ENCODE results near the gene CLEC16A. TPM values are rescaled to one million over a fixed set of nuclear protein-coding genes. Genes with fewer than 3 reads are reported as not detected.

CLEC16A gene
- total RNA-seq, 1 donor from 2014 or later = 20.9 TPM

DNA sequence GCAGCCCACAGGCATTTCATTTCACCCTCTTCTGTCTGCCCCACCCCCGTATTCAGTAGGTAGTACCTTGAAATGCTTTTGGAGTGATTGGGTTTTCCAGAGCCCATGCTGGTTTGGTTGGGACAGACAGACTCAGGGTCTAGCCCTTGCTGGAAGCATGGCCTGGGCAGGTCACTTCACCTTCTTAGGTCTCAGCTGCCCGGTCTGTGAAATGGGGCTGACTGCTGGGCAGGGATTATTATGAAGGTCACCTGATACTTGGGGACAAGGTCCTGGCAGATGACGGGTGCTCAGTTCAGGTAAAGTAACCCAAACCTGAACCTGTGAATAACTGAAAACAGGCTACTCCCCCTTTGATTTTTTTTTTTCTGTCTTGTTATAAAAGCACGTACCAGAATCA, 116.0 kb downstream of the CLEC16A start:
- DNase-seq (no peak), ATAC-seq (ENCODE audit: poor library complexity) (no peak)
- intact Hi-C loops (cut with DNase I) = no loop called here

DNA sequence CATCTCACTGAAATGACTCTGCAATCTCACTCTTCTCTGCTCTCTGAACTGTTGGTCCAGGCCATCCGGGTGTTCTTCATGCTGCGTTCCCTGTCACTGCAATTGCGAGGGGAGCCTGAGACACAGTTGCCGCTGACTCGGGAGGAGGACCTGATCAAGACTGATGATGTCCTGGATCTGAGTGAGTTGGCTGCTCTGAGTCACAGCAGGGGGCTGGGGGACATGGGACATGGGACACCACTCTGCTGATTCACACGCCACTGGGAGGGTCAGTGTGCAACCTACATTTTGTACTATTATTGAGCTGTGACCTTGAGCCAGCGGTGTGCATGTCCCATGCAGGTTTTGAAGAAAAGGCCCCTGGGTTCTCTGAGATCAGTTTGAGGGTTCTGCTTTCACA, 116.5 kb downstream of the CLEC16A start:
- intact Hi-C loops (cut with DNase I) = no loop called here
- DNase-seq (no peak), ATAC-seq (ENCODE audit: poor library complexity) (no peak)

DNA sequence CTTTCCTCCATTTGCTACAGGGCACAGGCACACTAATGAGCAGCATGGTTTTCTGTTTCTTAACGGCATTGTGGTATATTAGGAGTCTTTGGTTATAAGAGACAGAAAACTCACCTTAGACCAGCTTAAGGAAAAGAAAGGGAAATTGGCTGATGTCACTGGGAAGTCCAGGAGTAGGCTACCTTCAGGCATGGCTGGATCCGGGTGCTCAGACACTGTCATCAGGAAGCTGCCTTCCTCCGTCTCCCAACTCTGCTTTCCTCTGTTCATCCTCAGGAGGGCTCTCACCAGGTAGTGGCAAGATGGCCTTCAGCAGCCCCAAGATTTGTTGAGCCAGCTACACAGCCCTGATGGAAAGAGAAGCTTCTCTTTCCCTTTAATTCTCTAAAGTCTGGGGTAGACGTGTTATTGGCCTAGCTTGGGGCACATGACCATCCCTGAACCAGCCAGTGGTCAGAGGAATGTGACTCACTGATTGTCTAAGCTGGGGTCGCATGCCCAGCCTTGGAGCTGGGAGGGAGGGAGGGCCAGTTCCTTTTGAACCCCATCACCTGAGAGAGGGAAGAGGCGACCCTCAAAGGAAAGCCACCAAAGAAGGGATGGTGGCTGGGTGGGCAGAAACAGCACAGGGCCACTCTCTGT, 117.4 kb downstream of the CLEC16A start:
- intact Hi-C loops (cut with DNase I) = no loop called here
- ATAC-seq (ENCODE audit: poor library complexity) = no peak
- no peak for DNase-seq

DNA sequence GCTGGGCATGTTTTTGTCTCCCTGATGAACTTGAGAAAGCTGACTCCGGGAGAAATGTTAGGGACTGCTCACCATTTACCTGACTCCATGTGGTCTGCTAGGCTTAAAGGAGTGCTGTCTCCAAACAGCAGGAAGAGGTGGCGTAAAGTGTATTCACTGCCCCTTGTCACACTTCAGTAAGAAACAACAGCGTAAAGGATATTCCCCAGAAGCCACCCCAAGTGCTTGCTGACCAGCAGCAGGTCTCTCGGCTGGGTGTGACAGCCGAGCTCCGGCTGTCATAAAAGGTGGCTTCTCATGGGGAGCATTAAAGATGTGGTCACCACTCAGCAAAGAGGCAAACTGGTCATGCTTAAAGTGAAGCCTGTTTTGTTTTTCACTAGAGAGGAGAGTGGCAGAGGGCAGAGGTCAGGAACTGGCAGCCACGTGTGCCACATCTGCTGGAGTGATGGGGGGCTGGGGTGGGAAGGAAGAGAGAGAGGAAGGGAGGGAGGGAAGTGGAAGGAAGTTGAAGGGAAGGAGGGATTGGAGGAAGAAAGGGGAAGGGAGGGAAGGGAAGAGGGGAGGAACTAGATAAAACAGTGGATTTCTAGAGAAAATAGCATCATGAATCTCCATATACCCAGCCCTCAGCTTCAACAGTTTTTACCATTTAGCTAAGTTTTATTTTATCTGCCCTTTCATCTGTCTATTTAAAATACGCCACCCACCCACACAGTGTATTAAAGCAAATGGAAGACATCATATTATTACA, 119.3 kb downstream of the CLEC16A start:
- DNase-seq = no peak
- intact Hi-C loops (cut with DNase I) = no loop called here
- ATAC-seq (ENCODE audit: poor library complexity) = no peak

DNA sequence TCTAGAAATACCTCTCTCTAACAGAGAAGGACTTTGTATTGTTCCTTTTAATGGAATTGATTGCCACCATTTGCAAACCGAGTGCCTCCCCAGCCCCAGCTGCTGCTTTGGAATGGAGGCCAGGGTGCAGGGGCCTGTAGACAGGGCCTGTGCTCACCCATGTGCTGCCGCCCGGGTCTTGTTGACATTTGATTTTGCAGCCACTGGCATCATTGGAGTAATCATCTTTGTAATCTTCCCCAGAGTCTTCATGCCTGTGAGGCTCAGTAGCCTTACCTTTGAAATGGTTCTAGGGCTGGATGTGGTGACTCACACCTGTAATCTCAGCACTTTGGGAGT, 119.8 kb downstream of the CLEC16A start:
- DNase-seq (no peak), ATAC-seq (ENCODE audit: poor library complexity) (no peak)
- intact Hi-C loops (cut with DNase I) = no loop called here

DNA sequence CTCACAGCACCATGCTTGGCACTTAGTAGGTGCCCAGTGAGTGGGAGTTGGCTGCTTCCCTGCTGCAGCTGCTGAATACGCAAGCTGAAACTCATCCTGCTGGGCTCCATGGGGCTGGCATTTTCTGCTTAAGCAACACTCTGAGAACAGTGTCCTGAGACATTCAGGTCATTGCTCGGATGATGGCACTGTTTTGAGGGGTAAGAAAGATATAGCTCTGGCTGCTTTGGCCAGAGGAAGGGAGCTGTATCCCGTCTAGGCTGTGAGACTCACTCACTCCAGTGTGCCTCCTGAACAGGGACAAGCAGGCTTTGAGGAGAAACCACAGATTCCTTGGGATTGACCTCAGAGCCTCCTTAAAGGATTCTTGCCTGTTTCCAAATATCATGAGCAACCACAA, 120.5 kb downstream of the CLEC16A start:
- intact Hi-C loops (cut with DNase I) = no loop called here
- ATAC-seq (ENCODE audit: poor library complexity) (no peak), DNase-seq (no peak)

DNA sequence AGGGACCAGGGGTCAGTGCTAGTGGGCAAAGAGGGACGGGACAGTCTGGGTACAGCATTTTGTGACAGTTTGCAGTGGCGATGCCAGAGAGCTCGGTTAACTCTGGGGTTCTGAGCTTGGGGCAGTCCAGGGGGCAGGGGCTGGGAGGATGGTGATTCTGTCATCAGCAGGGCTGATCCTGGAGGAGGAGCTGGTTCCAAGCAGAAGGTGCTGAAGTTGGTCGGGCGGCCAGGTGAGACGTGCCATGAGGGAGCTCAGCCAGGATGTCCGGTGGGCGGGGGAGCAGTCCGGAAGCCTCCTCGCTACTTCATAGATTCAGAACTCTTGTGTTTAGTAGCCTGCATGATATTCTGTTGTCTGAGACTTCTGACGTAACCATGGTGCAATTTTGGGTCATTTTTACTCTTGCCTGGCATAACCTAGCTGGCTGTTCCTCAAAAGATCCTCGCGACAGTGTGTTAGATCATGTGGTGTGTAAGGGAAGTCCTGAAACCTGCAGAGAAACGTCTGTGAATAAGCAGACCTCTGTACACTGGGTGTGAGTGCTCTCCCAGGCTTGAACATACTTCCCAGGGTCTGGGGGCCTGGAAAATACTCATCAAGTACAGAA, 122.0 kb downstream of the CLEC16A start:
- ATAC-seq (ENCODE audit: poor library complexity) = no peak

DNA sequence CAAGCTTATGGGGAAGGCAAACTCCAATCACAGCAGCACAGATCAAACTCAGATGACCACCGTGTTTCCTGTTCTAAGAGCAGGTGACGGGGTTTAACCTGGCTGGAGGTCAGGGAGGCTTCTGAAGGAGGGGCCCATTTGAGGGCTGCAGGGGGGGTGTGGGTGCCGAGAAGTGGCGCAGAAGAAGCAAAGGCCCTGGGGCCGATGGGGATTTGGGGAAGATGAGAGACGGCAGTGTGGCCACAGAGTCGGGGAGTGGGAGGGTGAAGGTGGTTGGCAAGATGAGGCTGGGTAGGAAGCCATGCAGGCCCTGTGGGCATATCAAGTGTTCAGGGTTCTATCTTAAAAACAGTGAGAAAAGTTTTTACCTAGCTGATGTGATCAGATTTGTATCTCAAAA, 122.9 kb downstream of the CLEC16A start:
- ATAC-seq (ENCODE audit: poor library complexity) (no peak), DNase-seq (no peak)
- intact Hi-C loops (cut with DNase I) = no loop called here

More for the DNA sequence above, 122.0 kb downstream of the CLEC16A start:
- intact Hi-C loops (cut with DNase I) = no loop called here
- DNase-seq = no peak

DNA sequence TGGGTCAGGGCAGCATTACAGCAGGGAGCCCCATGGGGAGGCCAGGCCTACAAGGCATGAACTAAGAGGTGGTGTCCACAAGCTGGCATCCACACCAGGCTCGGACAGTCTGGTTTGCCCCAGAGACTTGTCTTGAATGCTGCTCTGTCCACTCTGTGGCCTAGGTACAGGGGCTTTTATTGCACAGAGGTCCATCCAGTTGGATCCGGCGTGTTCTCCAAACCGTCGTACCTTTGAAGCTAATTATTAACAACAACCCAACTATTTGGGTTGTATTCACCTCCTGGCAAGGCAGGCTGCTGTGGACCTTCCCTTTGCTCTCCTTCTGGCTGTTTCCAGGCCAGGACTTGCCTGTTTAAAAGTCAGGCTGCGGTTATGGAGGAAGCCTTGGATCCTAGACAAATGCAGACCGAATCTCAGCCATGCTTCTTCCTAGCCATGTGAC, 123.4 kb downstream of the CLEC16A start:
- intact Hi-C loops (cut with DNase I) = no loop called here
- ATAC-seq (ENCODE audit: poor library complexity) = no peak
- no peak for DNase-seq

DNA sequence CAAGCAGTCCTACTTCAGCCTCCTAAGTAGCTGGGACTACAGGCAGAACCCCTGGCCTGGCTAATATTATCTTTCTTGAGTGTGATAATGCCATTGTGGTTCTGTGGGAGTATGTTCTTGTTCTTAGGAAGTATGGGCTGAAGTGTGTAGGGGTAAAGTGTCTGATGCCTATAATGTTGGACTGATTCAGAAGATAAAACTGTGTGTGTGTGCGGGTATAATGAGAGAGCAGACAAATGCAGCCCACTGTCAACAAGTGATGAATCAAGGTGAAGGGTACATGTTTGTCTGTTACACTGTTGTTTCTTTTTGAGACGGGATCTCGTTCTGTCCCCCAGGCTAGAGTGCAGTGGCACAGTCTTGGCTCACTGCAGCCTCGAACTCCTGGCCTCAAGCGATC, 127.5 kb downstream of the CLEC16A start:
- no peak for DNase-seq
- intact Hi-C loops (cut with DNase I) = no loop called here

DNA sequence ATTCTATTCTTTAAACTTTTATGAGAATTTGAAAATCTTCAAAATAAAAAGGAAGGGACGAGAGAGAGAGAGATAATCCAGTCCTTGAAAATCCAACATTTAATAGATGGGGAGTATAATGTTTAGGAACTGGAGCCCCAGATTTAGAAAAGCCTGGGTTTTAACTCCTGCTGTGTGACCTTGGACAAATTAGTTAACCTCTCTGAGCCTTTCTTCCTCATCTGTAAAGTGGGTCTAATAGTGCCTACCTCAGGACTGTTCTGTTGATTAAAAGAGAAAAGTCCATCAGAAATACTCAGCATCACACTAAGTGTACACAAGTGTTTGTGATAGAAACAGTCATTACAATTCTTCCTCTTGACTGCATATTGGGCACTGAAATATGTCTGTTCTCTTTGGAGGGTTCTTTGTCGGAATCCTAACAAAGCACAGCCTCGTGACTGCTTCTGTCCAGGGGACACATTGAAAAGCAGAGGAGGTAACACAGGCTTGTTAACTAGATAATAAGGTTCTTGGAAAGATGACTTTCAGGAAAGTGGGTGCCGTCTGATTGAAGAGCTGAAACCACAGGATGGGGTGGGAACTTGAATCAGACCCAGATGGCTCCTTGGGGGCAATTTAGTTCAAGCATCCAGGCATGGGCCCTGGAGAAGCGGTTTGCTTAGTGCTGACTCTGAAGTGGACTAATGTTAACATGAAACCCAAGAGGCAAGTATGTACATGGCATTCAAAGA, 128.2 kb downstream of the CLEC16A start:
- intact Hi-C loops (cut with DNase I) = no loop called here

More for the DNA sequence above, 127.5 kb downstream of the CLEC16A start:
- ATAC-seq (ENCODE audit: poor library complexity) = no peak

DNA sequence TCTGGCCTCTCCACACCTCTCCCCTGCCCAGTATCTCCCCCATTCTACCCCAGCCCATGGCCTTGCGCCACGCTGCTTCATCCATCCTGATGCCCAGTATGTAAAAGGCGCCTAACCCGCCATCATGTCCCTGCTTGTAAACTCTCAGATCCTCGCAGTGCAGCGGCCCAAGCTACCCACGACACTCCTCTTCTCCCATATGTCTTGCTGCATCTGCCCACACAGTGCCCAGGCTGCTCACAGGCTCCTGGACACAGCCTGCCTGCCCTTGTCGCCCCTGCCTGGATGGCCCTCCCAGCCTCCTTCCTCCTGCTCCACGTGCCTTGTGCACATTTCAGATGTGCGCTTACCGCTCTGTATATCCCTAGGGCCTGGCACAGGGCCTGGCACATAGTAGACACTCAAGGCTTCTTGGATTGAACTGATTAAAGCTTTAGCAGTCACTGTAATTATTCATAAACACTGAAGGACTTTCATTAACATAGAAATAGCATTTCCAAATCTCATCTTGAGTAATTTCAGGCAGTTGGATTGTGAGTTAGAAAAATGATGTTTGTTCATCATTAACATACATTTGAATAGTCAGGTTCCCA, 129.1 kb downstream of the CLEC16A start:
- intact Hi-C loops (cut with DNase I) = no loop called here
- DNase-seq (no peak), ATAC-seq (ENCODE audit: poor library complexity) (no peak)

More for the DNA sequence above, 128.2 kb downstream of the CLEC16A start:
- DNase-seq (no peak), ATAC-seq (ENCODE audit: poor library complexity) (no peak)

DNA sequence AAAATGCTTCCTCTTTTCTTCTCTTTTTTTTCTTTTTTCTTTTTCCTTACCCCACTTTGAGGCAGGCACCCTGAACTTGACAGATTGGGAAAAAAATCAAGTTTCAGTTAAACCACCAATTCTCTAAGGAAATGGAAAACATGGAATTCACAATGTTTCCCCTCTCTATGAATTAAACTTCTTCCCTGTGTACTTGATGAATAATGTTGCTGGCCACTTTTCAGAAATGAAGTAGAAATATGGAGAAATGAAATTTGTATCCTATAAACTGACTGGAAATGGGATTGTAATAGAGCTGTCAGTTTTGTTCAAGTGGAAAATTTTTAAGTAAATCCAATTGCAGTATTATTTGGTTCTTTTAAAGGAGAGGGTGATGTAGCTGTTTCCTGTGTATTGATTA, 129.8 kb downstream of the CLEC16A start:
- DNase-seq (no peak), ATAC-seq (ENCODE audit: poor library complexity) (no peak)
- intact Hi-C loops (cut with DNase I) = no loop called here

DNA sequence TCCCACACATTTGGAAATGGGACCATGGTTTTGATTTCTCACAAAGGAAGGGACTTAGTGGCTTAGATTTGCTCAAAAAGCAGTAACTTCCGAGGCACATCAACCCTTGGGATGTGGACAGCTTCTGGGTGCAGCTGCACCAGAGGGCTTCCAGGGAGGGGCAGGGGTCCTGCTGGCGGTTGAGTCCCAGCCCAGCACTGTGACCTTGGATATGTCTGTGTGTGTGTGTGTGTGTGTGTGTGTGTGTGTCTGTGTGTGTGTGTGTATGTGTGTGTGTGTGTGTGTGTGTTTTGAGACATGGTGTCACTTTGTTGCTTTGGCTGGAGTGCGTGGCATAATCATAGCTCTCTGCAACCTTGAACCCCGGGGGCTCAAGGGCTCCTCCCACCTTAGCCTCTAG, 130.8 kb downstream of the CLEC16A start:
- intact Hi-C loops (cut with DNase I) = no loop called here
- DNase-seq (no peak), ATAC-seq (ENCODE audit: poor library complexity) (no peak)

DNA sequence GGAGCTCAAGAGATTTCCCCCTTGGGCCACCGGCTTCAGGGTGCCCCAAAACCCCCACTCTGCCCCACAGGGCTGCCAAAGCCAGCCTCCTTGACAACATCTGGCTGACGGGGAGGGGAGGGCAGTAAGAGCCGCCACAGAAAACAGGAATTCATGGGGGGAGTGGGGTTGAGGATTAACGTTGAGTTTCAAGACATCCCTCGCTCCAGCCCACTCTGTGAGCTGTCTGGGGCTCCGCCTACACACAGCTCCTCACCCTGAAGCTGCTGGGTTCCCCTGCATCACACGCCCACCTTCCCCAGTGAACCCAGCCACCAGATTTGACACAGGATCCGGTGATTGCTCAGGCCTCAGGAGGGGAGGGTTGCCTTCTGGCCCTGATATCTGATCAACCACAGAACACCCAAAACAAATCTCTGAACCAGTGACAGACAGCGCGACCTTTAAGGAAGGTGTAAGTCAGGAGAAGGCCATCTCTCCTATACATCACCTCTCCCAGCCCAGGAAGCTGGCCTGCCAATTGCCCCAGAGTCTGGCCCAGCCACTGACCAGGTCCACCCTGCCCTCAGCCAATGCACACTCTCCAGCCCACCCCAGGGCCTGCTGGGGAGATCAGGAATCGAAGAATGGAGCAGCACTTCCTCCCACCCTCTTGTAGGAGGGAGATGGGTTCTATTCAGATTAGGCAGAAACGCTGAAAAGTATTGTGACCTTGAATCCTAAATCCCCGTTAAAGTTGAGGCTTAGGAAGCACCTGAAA, 132.1 kb downstream of the CLEC16A start:
- DNase-seq = no peak

DNA sequence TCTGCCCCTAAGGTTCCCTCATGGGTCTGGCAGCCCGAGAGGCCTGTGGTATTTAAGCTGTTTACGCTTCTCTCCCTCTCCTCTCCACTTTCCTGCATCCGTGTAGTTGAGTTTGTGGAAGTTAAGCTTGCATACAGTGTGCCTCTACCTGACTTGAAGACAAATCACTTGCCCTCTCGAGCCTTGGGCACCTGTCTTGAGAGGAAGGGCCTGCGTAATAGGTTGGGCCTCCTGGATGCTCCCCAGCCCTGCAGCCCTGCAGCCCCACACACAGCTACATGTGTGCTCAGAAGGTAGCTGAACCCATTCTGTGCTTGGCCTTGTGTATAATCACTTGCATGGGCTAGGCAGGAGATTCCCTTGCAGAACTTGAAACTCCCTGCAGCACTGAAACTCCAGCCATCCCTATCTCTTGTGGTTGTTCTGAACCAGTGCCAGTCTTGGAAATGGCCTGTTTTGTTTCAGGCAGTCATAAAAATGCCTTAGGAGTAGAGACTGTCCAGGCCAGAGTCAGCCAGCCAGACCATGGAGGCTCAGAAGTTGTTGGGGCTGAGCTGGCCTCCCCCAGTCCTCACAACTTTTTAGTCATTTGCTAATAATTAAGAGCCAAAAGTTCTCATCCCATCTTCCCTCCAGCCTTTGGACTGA, 134.6 kb downstream of the CLEC16A start:
- ATAC-seq (ENCODE audit: poor library complexity) (peak; percentile 65), DNase-seq (no peak)
- intact Hi-C loops (cut with DNase I) = no loop called here

More for the DNA sequence above, 132.1 kb downstream of the CLEC16A start:
- no peak for ATAC-seq (ENCODE audit: poor library complexity)
- intact Hi-C loops (cut with DNase I) = no loop called here

DNA sequence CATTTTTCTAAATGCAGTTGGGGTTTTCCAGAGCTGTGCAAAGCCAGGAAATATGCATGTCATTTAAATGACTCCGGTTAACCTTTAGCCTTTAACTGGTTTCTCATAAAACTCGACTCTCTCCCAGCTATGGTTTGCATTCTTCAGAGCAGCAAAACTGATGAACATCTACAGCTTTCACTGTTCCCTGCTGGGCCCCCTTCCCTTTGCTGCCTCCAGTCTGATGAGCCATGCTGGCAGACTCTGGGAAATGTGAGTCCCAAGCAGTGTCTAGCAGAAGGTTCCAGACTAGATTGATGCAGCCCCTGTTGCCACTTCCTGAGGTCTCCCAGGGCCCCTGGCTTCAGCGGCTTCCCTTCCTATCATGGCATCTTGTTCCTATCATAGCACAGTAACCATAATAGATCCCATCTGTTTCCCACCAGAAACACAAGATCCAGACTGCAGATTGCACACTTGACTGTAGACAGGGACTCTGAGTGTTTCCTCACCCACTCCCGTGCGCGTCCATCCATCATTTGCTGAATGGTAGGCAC, 135.4 kb downstream of the CLEC16A start:
- intact Hi-C loops (cut with DNase I) = no loop called here
- no peak for ATAC-seq (ENCODE audit: poor library complexity)
- no peak for DNase-seq

Data from Right ventricle myocardium superior (tissue), 1 donor.